Measurements from ENCODE around the gene KDM3B. TPM values are rescaled to one million over a fixed set of nuclear protein-coding genes. Genes with fewer than 3 reads are reported as not detected.
"Not testable (repeated sequence)": the region's sequence is repeated elsewhere in the genome, so short reads cannot be mapped to it uniquely, and the experiment has no call there.

The KDM3B gene
- total RNA-seq, 1 donor from 2014 or later: 42.4 TPM

- DNase-seq (ENCODE audit: low read depth) (no peak), FAIRE-seq (no peak)
- H3K36me3 ChIP-seq (ENCODE audit: control insufficient read depth, insufficient read depth, low read length): peaks cover 16% of the 10 kb centered on the region
- no peak overlapping the region for H3K4me3 ChIP-seq (ENCODE audit: low read depth, low read length)
- H3K27me3 ChIP-seq (ENCODE audit: control insufficient read depth, insufficient read depth, low read length): no peaks in the 10 kb centered on the region
- no peak for TF ChIP-seq CTCF (IDR thresholded peaks at IDR 0.05; ENCODE audit: insufficient read depth, low read length, severe bottlenecking)
Observed at GRCh38 chr5:138386290-138386689, 33.8 kb downstream of the KDM3B start.

GRCh38 chr5:138389332-138389731, 36.8 kb downstream of the KDM3B start:
- no peak for DNase-seq (ENCODE audit: low read depth)
- H3K36me3 ChIP-seq (ENCODE audit: control insufficient read depth, insufficient read depth, low read length): peaks cover 21% of the 10 kb centered on the region

GRCh38 chr5:138389911-138390310, 37.4 kb downstream of the KDM3B start:
- not testable (repeated sequence) for H3K27me3 ChIP-seq (ENCODE audit: control insufficient read depth, insufficient read depth, low read length); H3K4me3 ChIP-seq (ENCODE audit: low read depth, low read length); DNase-seq (ENCODE audit: low read depth); FAIRE-seq
- peaks cover 22% of the 10 kb centered on the region for H3K36me3 ChIP-seq (ENCODE audit: control insufficient read depth, insufficient read depth, low read length)

More at GRCh38 chr5:138389332-138389731, 36.8 kb downstream of the KDM3B start:
- Histone ChIP-seq H3K27me3 (ENCODE audit: control insufficient read depth, insufficient read depth, low read length) (no peaks in the 10 kb centered on the region), H3K4me3 (ENCODE audit: low read depth, low read length) (no peak overlapping the region)
- TF ChIP-seq CTCF (IDR thresholded peaks at IDR 0.05; ENCODE audit: insufficient read depth, low read length, severe bottlenecking): no peak
- no peak for FAIRE-seq

GRCh38 chr5:138391859-138392386, 39.4 kb downstream of the KDM3B start:
- DNase-seq (ENCODE audit: low read depth) (peak; percentile 29), FAIRE-seq (no peak)
- peaks cover 18% of the 10 kb centered on the region for H3K36me3 ChIP-seq (ENCODE audit: control insufficient read depth, insufficient read depth, low read length)
- no peak overlapping the region for H3K4me3 ChIP-seq (ENCODE audit: low read depth, low read length)
- H3K27me3 ChIP-seq (ENCODE audit: control insufficient read depth, insufficient read depth, low read length): no peaks in the 10 kb centered on the region
- no peak for TF ChIP-seq CTCF (IDR thresholded peaks at IDR 0.05; ENCODE audit: insufficient read depth, low read length, severe bottlenecking)

GRCh38 chr5:138402640-138403039, 50.2 kb downstream of the KDM3B start:
- no peaks in the 10 kb centered on the region for H3K27me3 ChIP-seq (ENCODE audit: control insufficient read depth, insufficient read depth, low read length)
- FAIRE-seq: no peak
- peaks cover 8% of the 10 kb centered on the region for H3K36me3 ChIP-seq (ENCODE audit: control insufficient read depth, insufficient read depth, low read length)
- DNase-seq (ENCODE audit: low read depth): no peak
- no peak overlapping the region for H3K4me3 ChIP-seq (ENCODE audit: low read depth, low read length)
- TF ChIP-seq CTCF (IDR thresholded peaks at IDR 0.05; ENCODE audit: insufficient read depth, low read length, severe bottlenecking): no peak

GRCh38 chr5:138408023-138408422, 55.5 kb downstream of the KDM3B start:
- TF ChIP-seq CTCF (IDR thresholded peaks at IDR 0.05; ENCODE audit: insufficient read depth, low read length, severe bottlenecking): no peak
- H3K27me3 ChIP-seq (ENCODE audit: control insufficient read depth, insufficient read depth, low read length): no peaks in the 10 kb centered on the region
- FAIRE-seq (no peak), DNase-seq (ENCODE audit: low read depth) (peak; percentile 9)
- H3K4me3 ChIP-seq (ENCODE audit: low read depth, low read length): no peak overlapping the region
- peaks cover 1% of the 10 kb centered on the region for H3K36me3 ChIP-seq (ENCODE audit: control insufficient read depth, insufficient read depth, low read length)

Measured in bronchial epithelial cell (primary cell).